Mammary epithelial cell (primary cell): ENCODE measurements around the gene TRIM68.

Experiments used
- CTCF ChIP-seq, 2 donors: IDR thresholded peaks in 1 of 2; conservative IDR thresholded peaks in 1 of 2; 2 replicates each; pipeline ENCODE4 v1.5.1; 2011 to 2012; ENCODE audit warnings: inconsistent platforms in 2 of 2, low read length in 2 of 2, mild to moderate bottlenecking in 2 of 2, control low read depth in 1 of 2, low read depth in 1 of 2; ENCODE audit not compliant: insufficient read depth in 1 of 2; ENCODE audit errors: extremely low read depth in 1 of 2
- EZH2 ChIP-seq: IDR thresholded peaks from 2 replicates; pipeline ENCODE4 v1.6.1; 2012; ENCODE audit warnings: low read length, inconsistent platforms, borderline replicate concordance

- TF ChIP-seq CTCF (conservative IDR thresholded peaks at IDR 0.05 in 1 of 2, IDR thresholded peaks at IDR 0.05 in 1 of 2; ENCODE audit: extremely low read depth in 1 of 2, insufficient read depth in 1 of 2, low read depth in 1 of 2, low read length in 2 of 2), result no peak
- TF ChIP-seq EZH2, result no peak
Measured at GRCh38 chr11:4643682-4644081, 35.7 kb upstream of the TRIM68 start, which contains the start of gene OR51E1.
